Measurements from ENCODE around the gene TWF1.
"Not testable (repeated sequence)": the region's sequence is repeated elsewhere in the genome, so short reads cannot be mapped to it uniquely, and the experiment has no call there.

Gene TWF1

DNA sequence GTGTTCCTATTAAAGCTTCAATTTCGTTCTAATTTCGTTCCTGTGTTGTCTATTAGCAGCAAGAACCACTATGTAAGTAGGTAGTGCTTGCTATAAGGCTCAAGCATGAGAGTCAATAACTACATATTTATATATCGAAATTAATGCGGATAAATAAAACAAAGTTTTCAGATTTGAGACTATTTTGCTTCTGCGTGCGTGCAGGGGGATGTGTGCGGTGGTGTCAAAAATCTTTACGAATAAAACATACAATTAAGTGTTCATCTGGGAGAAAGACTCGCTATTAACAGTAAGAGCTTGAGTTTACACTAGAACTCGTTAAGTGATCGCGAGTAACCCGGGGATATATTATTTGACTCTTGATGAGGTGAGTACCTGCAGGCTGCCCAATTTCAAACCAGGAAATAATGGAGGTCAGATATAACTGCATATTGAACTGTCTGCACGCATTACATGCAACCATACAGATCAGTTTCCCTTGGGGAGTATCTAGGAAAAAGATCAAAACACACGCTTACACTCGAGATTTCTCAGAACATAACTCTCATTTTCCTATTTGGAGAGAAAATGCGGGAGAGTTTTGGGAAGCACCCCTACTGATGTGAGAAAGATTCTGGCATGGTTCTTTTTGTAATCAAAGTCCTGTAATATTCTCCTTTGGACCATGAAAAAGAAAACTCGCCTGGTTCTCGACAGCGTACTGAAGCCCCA, 813 bp downstream of the TWF1 start:
- DNase-seq, result peak in 1 of 4 experiments; percentile 11

GRCh38 chr12:43797561-43798217, 8.4 kb downstream of the TWF1 start:
- DNase-seq, result no peak

GRCh38 chr12:43795716-43796280, 10.3 kb downstream of the TWF1 start:
- DNase-seq, result no peak

- DNase-seq, result no peak
These were observed 16.2 kb downstream of the TWF1 start for GRCh38 chr12:43789941-43790340.

GRCh38 chr12:43786899-43787693, 19.0 kb downstream of the TWF1 start:
- DNase-seq, result no peak

GRCh38 chr12:43776498-43776897, 29.6 kb downstream of the TWF1 start:
- DNase-seq, result peak; percentile 12 to 51 (median 28)

GRCh38 chr12:43766291-43766690, 39.8 kb downstream of the TWF1 start:
- no peak for DNase-seq

GRCh38 chr12:43764528-43764927, 41.6 kb downstream of the TWF1 start:
- no peak for DNase-seq

DNA sequence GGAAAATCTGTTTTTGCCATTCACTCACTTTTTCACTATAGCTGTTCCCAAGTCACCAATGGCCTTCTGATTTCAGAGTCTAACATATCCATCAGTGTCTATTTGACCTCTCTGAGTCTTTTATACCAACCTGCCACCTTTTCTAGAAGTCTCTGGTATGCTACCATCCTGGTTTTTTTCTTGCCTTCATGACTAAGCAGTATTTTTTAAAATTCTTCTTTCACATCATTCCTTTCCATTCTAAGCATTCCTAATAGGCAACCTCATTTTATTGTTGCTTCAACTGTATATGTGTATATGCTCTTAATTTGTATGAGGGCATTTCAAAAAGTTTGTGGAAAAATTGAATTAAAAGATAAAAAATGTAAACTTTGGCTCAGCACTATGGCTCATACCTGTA, 42.3 kb downstream of the TWF1 start:
- DNase-seq, result no peak

DNA sequence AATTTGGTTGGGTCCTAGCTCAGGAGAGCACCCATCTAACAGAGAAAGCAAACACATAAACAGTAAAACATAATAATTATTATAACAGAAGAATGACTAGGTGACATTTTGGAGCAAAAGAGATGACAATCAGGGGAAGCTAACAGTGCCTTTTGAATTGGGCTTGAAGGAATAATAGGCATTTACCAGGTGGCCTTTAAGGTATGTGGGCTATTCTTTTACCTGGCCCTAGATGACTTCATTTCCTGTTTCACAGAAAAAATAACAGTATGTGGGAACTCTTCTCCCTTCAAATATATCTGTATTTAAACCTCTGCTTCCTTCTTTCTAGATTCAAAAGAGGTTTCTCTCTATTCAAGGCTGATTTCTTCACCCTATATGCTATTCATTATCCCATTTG, 43.5 kb downstream of the TWF1 start:
- peak in 1 of 4 experiments; percentile 3 for DNase-seq

- DNase-seq, result no peak
These were observed 44.6 kb downstream of the TWF1 start for GRCh38 chr12:43761500-43761899.

DNA sequence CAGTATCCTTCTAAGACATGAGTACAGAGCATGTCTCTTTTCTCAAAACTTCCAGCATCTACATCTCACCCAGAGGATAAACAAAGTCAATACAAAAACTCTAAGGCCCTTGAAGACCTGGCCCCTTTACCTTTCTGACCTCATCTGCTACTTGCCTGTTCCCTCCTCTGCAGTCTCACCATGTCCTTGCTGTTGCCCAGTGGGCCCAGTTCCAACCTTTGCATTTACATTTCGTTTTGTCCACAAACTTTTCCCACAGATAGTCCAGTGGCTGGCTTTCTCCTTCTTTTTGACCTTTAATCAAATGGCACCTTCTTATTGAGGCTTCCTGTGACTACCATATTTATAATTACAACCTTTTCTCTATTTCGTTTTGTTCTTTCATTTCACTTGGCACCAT, 45.7 kb downstream of the TWF1 start:
- no peak for DNase-seq

DNA sequence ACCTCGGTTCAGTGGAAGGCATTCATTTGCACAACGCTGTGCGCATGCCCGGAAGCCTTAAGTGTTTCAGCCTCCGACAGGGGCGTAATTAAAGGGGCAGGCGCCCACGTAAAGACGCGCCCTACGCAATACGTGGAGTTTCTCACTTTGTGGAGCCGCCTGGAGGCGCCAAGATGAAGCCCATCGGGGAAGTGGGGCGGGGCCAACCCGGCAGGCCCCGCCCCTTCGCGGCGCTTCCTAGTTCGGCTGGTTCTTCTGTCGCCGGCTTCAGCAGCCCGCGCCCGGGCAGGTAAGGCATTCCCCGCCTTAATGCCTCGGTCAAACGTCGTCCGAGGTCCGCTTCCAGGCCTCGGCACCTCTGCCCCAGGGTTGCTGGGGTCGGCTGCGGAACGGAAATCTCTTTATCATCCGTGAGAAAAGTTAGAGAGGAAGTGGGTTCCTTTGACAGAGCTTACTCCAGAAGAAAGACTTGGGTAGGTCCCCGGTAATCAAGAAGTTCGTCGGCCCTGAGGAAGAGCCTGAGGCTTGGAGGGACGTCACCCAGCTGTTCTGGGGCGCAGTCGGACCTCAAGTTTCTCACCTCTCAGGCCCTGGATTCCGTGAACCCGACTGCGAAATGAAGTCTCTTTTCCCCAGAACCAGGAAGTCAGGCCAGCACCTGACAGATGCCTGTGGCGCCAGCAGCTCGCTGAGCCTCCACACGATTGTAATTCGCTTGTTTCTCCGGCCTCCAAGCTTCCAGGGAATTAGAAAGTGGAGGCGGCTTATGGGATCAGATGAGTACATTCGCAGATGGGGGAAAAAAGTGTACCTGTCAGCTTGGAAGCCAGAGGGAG, 47.2 kb downstream of the TWF1 start, which contains the start of the genes IRAK4 and PUS7L:
IRAK4 (plus strand) TSS at position 224 of the 836 bp plus-strand sequence. CDS start 9,161 bp downstream, outside the sequence.
PUS7L (minus strand) TSS at position 63 of the 836 bp plus-strand sequence. CDS start 3,545 bp downstream, outside the sequence.
- DNase-seq, result peak; percentile 98 to 99 (median 98)

- peak; percentile 13 to 45 (median 28) for DNase-seq
These were observed 47.8 kb downstream of the TWF1 start for GRCh38 chr12:43758247-43758727.

- no peak for DNase-seq
These were observed 52.1 kb downstream of the TWF1 start for GRCh38 chr12:43754015-43754414.

DNA sequence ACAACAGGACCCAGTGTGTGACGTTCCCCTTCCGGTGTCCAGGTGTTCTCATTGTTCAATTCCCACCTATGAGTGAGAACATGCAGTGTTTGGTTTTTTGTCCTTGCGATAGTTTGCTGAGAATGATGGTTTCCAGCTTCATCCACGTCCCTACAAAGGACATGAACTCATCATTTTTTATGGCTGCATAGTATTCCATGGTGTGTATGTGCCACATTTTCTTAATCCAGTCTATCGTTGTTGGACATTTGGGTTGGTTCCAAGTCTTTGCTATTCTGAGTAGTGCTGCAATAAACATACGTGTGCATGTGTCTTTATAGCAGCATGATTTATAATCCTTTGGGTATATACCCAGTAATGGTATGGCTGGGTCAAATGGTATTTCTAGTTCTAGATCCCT, 54.8 kb downstream of the TWF1 start:
- not testable (repeated sequence) for DNase-seq

DNA sequence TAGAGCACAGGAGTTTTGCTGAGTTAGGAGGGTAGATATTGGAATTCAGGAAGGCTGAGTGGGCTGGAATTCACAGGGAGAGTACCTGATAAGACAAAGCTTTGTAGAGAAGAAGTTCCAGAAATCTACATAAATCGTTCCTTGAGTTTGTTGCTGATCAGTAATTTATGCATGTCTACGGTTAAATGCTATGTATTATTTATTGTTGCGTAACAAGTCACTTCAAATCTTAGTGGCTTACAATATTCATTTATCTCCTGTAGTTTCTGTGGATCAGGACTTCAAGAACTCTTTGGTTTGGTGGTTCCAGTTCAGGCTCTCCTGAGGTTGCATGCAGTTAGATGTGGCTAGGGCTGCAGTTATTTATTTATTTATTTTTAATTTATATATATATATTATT, 55.3 kb downstream of the TWF1 start:
- no peak for DNase-seq

GRCh38 chr12:43749016-43749415, 57.1 kb downstream of the TWF1 start:
- no peak for DNase-seq

GRCh38 chr12:43744826-43745225, 61.3 kb downstream of the TWF1 start:
- no peak for DNase-seq
